Activated T-helper 9 cell treated with anti-CD3 and anti-CD28 coated beads, Interleukin-2, amount 50 U/mL, for 16 hours (primary cell): ENCODE results near the gene CCDC167.
"Not testable (repeated sequence)": the region's sequence is repeated elsewhere in the genome, so short reads cannot be mapped to it uniquely, and the experiment has no call there.

ENCODE experiments used
- DNase-seq: peaks from one replicate; pipeline ENCODE4 v3.0.0-alpha.2; 2020; ENCODE audit warnings: low read depth

The CCDC167 gene

DNA sequence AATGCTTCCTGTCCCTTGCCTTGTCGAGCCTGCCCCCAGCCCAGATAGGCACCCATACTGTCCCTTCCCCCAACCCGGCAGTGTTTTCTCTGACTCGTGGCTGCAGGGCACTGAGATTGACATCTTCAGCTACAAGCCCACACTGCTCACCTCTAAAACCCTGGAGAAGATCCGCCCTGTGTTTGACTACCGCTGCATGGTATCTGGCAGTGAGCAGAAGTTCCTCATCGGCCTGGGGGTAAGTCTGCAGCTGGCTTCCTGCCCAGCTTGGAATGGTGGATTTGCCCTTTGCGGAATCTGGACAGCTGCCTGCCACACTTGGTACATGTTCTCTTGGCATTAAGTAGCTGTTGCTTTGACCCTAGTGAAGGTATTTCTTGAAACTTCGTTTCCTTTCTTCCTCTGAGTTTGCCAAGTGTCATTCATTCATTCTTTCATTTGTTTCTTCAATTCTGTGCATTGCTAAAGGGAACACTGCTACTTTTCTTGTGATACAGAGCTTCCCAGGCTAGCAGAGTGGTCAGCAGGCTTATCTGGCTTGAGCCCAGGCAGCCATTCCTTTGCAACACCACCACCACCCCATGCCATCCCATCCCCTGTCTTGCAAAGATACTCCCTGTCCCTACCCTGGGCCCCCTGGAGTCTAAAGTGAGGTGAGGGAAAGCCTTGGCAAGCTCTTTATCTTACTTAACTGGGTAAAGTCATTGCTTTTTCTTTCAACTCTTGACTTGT lies 26.2 kb downstream of the CCDC167 start:
- no peak for DNase-seq

DNA sequence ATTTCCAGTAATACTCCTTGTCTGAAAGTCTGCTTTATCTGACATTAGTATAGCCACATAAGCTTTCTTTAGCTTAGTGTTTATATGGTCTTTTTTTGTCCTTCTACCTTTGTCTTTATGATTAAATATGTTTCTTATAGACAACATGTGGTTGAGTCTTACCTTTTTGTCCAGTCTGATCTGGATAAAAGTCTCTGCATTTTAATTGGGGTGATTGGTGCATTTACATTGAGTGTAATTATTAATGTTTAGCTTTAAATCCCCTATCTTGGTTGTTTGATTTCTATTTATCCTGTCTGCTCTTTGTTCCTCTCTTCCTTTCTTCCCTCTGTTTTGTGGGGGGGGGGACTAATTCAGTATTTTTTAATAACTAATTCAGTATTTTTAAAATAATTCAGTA lies 32.0 kb downstream of the CCDC167 start:
- DNase-seq = no peak

DNA sequence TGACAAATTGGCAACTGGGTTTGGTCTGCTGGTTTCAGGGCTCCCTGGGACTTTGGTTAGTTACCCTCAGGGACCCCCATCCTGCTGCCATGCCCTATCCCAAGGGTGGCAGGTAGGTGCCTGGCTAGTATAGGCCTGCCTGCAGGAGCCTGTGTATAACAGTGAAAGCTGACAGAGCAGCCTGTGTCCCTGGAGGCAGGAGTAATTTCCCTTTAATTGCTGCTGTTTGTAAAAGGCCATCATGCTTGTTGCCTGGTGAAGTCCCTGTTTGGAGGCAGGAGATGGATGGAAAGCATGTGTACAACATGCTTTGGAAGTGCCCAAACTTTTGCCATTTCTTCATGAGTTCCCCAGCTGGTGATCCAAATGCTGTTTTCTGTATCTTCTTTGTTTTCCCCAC lies 36.6 kb downstream of the CCDC167 start:
- DNase-seq = no peak

DNA sequence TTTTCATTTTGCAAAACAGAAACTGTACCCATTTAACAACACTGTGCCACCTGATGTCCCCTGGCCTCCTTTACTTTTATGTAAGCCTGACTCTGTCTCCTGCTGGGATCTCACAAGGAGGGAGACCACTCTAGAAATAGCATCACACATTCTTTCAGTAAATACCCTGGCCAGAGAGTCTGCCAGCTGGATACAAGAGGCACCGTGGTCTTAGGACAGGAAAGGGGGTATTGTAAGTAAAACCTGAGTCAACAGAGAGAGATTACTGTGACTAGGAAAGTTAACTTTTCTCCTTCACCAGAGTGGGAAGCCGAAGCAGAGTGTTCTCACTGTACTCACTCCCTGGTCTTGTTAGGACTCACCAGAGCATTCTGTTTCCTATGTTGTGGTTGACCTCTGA lies 38.9 kb downstream of the CCDC167 start:
- DNase-seq = no peak

DNA sequence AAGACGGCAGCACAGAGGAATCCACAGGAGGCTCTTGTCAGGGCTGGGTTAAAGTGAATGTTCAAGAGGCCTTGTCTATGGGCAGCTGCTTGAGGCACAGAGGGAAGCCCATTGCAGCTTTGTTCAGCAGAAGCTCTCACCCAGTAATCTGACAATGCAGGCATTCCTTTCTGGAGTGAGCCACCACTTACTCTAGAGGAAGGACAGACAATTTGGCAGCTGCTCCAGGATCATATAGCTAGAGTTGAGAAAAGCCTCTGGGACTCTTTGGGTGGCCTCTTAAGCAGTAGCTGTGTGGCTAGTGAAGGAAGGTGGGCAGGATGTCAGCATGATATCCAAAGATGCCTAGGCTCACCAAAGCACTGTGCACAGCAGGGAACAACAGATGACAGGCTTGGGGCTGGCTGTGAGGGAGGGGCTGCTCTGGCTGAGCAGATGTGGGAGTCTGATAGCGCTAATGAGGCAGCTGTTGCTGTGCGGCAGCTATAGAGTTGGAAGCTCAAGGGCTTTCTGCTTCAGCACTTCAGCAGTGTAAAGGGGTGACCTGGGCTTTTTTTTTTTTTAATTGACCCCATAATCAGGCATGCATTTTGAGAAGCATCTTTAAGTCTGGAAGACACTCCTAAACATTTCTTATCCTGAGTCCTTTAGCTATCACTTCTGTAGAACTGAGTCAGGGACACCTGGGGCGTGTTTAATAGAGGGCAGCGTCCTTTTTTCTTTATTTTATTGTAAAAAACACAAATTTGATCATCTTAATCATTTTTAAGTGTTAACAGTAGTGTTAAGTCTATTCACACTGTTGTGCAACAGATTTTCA lies 39.5 kb downstream of the CCDC167 start:
- no peak for DNase-seq

DNA sequence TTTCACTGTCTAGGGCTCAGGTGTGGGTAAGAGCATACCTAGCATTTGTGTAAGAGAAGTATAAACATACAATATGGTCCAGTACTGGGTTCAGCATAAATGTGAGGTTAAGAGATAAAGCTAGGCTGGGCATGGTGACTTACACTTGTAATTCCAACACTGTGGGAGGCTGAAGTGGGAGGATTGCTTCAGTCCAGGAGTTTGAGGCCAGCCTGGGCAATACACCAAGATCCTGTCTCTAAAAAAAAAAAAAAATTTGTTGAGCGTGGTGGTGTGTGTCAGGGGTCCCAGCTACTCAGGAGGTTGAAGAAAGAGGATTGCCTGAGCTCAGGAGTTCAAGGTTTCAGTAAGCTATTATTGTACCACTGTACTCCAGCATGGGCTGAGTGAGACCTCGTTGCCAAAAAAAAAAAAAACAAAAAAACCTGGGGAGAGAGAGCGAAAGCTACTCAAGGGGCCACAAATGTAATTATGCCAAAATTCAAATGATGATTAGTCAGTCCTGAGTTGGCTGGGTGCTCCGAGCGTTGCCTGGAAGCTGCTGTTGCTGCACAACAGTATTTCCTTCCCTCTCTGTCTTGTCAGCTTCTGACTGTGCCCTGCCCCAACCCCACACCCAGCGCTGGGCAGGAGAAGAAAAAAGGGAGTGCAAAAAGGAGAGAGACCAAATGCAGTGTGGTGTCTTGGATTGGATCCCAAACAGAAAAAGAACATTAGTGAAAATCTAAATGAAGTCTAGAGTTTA lies 42.7 kb downstream of the CCDC167 start:
- DNase-seq = no peak

DNA sequence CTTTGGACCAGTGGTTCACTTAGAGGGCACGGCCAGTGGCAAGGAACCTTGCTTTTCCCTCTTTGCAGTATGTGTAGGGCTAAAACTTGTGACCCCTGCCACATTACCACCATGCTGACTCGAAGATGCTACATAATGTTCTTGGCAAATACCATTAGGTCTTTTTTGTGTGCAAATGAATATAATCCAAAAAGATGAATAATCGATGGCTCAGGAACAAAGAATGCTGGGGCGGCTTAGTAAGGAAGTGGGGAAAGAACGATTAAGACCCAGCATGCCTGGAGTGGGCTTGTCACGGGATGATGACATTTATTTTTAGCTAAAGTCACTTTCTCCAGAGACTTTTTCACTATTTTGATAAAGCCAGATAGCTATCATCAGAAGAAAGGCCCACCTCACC lies 43.6 kb downstream of the CCDC167 start:
- DNase-seq = no peak

DNA sequence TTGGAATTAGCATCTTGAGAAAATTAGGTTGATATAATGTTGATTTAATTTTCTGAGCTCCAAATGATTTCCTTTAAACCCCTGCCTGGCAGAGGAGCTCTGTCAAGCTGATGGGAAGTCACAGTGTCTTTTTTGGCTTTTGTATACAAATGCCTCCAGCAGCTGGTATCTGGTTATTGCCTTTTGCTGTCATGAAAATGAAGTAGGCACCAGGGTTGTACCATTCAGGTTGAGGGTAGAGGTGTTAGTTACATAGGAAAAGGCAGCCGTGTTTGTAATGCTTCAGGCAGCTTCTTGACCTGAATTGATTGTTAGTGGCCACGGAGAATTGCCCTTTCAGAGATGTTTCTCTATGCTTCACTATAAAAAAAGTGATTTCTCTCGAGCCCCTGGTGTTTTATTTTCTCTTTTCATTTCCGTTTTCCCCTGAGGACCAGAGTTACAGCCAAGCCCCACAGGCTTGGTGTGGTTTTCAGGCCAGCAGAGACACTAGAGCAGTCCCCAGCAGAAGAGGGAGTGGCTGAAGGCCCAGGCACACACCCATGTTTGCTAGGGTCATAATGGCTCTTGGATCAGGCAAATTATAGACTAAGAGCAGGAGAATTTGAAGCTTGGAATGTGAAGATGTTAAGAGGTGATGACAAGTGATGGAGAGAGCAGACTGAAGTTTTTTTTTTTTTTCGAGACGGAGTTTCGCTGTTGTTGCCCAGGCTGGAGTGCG lies 45.1 kb downstream of the CCDC167 start:
- no peak for DNase-seq

DNA sequence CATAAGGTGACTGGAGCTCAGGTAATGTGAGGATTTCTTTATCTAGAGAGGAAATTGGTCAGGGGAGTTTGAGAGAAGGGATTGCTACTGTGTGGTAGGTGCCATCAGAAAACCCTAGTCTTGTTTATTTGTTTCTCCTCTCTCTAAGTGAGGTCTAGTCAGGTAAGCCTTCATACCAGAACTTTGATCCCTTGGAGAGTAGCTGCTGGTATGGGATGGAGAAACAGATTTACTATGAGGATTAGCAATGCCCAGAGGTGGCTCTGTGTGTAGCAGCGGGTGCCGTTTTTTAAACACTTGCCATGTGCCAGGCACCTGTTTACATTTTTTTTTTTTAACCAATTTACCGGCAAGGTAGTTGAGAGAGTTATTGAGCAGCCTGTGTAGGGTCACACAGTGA lies 47.2 kb downstream of the CCDC167 start:
- DNase-seq = no peak

DNA sequence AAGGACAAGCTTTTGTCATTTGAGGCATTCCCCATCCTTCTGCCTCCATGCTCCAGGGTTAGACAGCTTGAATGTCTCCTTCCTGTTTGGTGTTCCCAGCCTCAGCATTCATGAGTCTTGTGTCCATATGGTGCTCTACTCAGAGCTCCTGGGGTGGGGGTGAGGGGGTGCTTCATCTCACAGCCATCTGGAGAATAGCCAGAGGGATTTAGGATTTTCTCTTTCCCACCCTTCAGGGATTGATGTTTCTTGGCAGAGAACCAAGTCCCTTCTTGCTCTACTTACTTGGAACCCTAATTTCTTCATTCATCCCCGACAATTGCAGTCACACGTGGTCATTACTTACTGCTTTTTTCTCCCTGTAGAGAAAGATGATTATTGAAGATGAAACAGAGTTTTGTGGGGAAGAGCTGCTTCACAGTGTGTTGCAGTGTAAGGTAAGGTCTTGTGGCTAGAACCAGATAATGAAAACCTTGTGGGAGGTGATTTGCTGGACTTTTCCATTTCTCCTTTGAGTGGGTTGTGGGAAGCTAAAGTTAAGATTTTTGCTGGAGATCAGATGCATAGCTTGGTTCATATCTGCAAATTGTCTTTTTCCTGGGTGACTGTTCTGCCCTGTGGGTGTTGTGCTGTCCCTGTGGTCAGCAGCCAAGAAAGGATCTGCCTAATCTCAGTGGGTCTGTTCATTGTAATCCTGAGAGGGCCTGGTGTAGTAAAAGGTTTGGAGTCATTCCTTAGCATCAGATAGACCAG lies 48.1 kb downstream of the CCDC167 start:
- no peak for DNase-seq

DNA sequence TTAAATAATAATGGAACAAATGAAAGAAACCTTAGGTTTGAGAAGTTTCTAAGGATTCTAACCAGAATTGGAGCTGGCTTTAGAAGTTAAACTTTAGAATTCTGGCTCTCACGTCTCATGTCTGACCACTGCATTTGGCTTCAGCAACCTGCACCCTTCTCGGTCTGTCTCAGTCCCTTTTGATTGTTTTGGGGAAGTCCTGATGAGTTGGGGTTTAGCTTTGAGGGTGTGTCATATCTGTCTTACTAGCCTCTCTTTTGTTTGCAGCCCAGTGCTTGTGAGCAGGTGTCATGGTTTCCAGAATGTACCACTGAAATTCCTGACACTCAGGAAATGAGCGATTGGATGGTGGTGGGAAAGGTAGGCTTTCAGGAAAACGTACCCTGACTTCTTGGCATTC lies 49.7 kb downstream of the CCDC167 start:
- no peak for DNase-seq

DNA sequence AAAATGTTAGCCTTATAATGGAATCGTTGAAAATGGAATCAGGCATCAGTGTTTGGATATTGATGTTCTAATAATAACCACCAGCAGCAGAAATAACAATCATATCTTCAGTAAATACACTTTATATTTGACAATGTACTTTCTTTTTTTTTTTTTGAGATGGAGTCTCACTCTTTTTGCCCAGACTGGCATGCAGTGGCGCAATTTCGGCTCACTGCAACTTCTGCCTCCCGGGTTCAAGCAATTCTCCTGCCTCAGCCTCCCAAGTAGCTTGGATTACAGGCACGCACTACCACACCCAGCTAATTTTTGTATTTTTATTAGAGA lies 56.5 kb downstream of the CCDC167 start:
- DNase-seq = not testable (repeated sequence)

DNA sequence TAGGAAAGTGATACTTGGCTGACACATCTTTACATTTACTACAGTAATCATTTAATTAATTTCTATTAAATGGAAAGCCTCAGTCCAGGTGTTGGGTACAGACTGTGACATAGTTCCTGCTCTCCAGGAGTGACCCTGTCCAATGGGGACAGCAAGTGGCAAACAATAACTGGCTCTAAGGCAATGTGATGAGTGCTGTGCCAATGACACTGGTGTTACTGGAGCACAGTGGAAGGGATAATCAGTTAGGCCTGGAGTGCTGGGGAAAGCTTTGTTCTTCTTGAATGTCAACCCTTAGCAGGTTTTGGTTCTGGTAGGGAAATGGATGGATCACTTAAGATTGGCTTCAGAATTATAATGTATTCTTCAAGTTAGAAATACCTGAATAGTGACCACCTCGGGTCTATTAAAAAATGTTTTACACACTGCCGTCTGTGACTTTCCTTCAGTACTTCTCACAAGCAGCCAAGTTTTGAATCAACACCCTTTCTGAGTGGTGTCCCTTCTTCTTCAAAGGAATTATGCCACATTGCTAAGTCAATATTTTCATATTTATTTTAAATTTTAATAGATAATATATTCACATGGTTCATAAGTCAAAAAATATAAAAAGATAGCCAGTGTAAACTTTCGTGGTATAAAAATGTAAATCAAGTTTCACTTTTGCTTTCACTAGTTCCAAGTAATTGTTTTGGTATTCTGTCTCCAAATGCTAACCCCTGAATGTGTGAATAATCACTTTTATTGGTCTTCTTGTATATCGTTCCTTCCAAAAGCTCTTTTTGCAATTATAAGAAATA lies 57.1 kb downstream of the CCDC167 start:
- DNase-seq = no peak

DNA sequence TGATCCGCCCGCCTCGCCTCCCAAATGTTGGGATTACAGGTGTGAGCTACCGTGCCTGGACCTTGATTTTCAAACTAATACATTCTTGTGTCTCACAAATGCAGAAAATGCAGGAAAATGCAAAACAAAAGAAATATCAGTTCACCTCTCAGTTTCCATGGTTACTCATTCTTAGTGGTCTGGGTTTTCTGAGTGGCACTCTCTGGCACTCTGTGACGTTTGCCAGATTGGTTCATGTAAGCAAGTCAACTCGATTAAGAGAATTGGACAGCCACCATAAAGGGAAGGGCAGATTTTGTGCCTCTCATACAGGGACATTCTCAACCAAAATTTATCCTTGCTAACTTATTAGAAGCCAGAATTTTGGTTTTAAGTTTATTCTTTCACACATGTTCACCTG lies 58.0 kb downstream of the CCDC167 start:
- DNase-seq = no peak

DNA sequence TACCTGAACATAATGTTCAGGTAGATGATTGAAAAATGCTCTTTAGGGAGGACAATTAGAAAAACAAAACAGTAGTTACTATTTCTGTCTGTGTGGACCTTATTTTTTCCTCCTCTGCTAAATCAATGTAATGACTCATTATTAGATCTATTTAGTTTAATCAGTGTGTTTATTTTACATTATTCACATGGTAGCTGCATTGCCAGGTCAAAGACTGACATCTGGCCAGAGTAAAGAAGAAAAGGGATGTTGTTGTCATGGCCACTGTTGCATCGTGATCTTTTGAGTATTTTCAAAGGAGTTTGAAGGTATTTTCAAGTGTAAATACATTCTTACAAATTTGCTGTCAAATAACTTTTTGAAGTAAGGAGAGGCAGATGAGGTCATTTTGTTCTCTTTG lies 60.8 kb downstream of the CCDC167 start:
- no peak for DNase-seq

DNA sequence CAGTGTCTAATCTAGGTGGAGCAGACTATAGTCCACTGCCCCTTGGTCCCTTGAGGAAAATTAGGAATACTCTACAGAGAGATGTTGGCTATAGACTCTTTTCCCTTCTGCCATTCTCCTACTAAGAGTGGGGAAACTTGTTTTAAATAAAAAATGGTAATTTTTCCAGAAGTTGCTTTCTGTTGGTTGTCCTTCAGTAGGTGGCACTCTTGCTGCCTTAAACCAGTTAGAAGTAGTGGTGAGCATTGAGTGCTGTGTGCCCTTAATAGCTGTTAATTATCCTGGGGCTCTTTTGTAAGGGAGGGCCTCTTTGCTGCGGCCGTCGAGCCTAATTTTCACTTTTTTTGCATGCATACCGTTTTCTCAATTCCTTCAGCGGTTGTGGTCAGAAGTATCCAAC lies 63.9 kb downstream of the CCDC167 start:
- DNase-seq = no peak

DNA sequence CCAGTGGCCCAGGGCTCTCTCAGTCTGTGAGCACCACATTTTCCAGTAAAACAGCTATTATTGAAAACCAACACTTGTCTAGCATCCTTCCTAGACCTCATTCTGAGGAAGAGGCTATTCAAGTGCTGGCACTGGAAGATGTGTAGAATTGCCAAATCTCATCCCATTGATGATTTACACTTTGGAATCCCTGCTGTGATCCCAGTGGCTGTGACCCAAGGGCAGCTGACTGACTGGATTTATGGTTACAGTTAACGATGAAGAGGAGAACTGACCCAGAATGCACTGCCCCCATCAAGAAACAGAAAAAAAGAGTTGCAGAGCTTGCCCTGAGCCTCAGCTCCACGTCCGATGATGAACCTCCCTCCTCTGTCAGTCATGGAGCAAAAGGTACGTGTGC lies 64.3 kb downstream of the CCDC167 start:
- DNase-seq = no peak

DNA sequence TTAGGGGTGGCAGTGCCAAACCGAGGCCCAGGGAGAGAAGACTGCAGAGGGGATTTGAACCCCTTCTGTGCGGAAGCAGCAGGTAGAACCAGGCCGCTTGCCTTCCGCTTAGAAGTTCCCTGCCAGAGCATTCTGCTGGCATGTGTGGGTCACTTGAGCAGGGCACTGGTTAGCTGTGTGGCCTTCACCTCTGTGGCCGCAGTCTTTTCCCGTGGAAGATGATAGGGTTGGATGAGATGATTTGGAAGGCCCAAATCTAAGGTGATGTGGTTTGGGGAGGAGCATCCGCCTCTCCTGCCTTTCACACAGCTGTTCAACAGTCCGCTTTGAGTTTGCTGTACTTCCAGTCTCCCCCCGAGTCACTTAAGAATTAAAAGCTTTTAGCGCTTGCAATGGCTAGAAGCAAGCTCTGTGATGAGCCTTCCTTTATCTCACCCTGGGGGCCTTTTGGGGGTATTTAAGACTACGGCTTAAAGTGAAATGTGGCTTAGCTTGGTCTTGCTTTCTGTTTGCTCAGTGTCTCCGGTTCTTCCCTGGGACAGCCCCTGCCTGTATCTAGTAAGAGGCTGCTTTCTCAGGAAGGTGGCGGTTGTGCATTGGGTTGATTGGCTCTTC lies 65.9 kb downstream of the CCDC167 start:
- peak; percentile 18 for DNase-seq
